ENCODE measurements around the gene KRTAP5-3.

KRTAP5-3 gene

DNA sequence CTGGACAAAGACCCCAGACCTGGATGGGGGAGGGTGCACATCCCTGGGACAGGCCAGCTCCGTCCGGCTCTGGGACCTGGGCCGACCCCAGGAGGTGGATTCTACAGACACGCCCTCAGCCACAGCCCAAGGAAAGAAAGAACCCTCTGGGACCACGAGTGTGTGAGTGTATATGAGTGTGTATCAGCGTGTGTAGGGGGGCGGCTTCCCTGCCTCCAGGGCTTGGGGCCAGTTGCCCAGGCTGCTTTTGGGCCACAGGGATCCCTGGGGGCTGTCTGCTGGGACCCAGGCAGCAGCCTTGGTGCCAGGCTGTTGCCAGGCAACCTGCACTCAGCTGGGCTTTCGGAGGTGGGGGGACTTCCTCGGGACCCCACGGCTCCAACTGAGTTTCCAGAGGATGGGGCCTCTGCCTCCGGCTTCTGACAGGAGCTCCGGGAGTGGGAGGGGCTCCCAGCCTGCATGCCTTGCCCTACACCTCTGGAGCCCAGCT is 45.1 kb downstream of the KRTAP5-3 start:
- TF ChIP-seq SIN3A (IDR thresholded peaks at IDR 0.05; ENCODE audit: borderline replicate concordance, insufficient read depth, low read length) = no peak
- no peak for TF ChIP-seq POLR2AphosphoS5 (IDR thresholded peaks at IDR 0.05; ENCODE audit: low read depth, low read length)
- TF ChIP-seq, protein P1, sequence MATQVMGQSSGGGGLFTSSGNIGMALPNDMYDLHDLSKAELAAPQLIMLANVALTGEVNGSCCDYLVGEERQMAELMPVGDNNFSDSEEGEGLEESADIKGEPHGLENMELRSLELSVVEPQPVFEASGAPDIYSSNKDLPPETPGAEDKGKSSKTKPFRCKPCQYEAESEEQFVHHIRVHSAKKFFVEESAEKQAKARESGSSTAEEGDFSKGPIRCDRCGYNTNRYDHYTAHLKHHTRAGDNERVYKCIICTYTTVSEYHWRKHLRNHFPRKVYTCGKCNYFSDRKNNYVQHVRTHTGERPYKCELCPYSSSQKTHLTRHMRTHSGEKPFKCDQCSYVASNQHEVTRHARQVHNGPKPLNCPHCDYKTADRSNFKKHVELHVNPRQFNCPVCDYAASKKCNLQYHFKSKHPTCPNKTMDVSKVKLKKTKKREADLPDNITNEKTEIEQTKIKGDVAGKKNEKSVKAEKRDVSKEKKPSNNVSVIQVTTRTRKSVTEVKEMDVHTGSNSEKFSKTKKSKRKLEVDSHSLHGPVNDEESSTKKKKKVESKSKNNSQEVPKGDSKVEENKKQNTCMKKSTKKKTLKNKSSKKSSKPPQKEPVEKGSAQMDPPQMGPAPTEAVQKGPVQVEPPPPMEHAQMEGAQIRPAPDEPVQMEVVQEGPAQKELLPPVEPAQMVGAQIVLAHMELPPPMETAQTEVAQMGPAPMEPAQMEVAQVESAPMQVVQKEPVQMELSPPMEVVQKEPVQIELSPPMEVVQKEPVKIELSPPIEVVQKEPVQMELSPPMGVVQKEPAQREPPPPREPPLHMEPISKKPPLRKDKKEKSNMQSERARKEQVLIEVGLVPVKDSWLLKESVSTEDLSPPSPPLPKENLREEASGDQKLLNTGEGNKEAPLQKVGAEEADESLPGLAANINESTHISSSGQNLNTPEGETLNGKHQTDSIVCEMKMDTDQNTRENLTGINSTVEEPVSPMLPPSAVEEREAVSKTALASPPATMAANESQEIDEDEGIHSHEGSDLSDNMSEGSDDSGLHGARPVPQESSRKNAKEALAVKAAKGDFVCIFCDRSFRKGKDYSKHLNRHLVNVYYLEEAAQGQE (IDR thresholded peaks at IDR 0.05; ENCODE audit: insufficient read depth in 1 of 2, low read depth in 2 of 2, low read length in 2 of 2) = no peak
- no peak for TF ChIP-seq TAF1 (IDR thresholded peaks at IDR 0.05; ENCODE audit: borderline replicate concordance, insufficient read depth, low read length)
- TF ChIP-seq FOXP2 (optimal IDR thresholded peaks at IDR 0.05; ENCODE audit: borderline replicate concordance, extremely low read depth, extremely low read length, insufficient read depth) = no peak

DNA sequence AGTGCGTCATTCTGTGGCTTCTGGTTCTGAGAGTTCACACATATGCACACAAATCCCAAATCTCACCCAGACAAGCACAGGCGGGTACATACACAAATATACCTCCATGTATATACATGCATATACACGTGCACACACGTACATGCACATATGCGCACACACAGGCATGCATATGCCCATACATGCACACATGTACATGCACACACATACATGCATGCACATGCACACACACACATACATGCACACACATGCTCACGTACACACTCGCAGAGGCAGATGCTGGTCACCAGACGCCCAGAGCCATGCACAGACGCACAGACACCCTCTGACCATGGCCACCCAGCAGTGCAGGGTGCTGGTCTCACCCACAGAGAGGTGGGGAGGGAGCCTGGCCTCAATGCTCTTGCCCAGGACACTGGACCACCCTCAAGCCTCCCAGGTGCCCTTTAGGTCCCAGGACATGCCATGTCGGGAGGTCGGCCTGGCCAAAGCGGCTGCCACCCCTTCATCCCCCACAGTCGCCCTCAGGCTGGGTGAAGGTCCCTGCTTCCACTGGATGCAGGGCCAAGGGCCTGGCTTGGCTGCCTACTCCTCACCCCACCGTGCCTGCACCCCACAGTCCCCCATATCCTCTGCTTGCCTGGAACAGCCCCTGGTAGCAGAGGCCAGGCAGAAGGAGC is 45.7 kb downstream of the KRTAP5-3 start:
- TF ChIP-seq POLR2AphosphoS5 (IDR thresholded peaks at IDR 0.05; ENCODE audit: low read depth, low read length) = no peak
- TF ChIP-seq SIN3A (IDR thresholded peaks at IDR 0.05; ENCODE audit: borderline replicate concordance, insufficient read depth, low read length) = no peak
- no peak for TF ChIP-seq TAF1 (IDR thresholded peaks at IDR 0.05; ENCODE audit: borderline replicate concordance, insufficient read depth, low read length)
- TF ChIP-seq FOXP2 (optimal IDR thresholded peaks at IDR 0.05; ENCODE audit: borderline replicate concordance, extremely low read depth, extremely low read length, insufficient read depth) = no peak
- TF ChIP-seq, protein P1 (IDR thresholded peaks at IDR 0.05; ENCODE audit: insufficient read depth in 1 of 2, low read depth in 2 of 2, low read length in 2 of 2) = no peak

GRCh38 chr11:1561955-1562354 is 46.3 kb downstream of the KRTAP5-3 start:
- TF ChIP-seq FOXP2 (optimal IDR thresholded peaks at IDR 0.05; ENCODE audit: borderline replicate concordance, extremely low read depth, extremely low read length, insufficient read depth) (no peak), POLR2AphosphoS5 (IDR thresholded peaks at IDR 0.05; ENCODE audit: low read depth, low read length) (no peak), TAF1 (IDR thresholded peaks at IDR 0.05; ENCODE audit: borderline replicate concordance, insufficient read depth, low read length) (no peak), SIN3A (IDR thresholded peaks at IDR 0.05; ENCODE audit: borderline replicate concordance, insufficient read depth, low read length) (no peak)
- TF ChIP-seq, protein P1 (IDR thresholded peaks at IDR 0.05; ENCODE audit: insufficient read depth in 1 of 2, low read depth in 2 of 2, low read length in 2 of 2) = no peak

DNA sequence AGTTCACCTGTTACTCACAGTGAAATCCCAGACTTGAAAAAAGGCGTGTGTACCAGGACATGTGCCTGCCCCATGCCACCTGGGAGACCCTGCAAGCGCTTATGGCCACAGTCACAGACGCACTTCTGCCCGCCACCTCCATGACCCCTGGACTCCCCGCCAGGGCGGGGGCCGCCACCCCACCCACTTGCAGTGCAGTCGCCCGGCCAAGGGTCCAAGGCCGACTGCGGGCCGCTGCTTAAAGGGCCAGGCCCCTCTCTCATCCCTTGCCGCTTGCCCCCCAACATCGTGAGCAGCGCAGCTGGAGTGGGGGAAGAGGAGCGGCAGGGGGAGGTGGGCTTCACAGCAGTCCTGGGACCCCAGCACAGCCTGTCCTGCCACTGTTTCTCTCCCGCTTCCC is 47.0 kb downstream of the KRTAP5-3 start:
- TF ChIP-seq SIN3A (IDR thresholded peaks at IDR 0.05; ENCODE audit: borderline replicate concordance, insufficient read depth, low read length) (no peak), POLR2AphosphoS5 (IDR thresholded peaks at IDR 0.05; ENCODE audit: low read depth, low read length) (no peak), FOXP2 (optimal IDR thresholded peaks at IDR 0.05; ENCODE audit: borderline replicate concordance, extremely low read depth, extremely low read length, insufficient read depth) (no peak), TAF1 (IDR thresholded peaks at IDR 0.05; ENCODE audit: borderline replicate concordance, insufficient read depth, low read length) (no peak)
- TF ChIP-seq, protein P1 (IDR thresholded peaks at IDR 0.05; ENCODE audit: insufficient read depth in 1 of 2, low read depth in 2 of 2, low read length in 2 of 2) = no peak
